GM13976 (cell line): ENCODE data around the gene PODXL2.

Experiments
- DNase-seq: peaks from one replicate; pipeline ENCODE4 v3.0.0; 2012; ENCODE audit warnings: low spot score
- CTCF ChIP-seq: IDR thresholded peaks from 2 replicates; pipeline ENCODE4 v1.5.1; 2012; ENCODE audit warnings: borderline replicate concordance, mild to moderate bottlenecking; ENCODE audit not compliant: insufficient read depth; ENCODE audit errors: extremely low read depth, missing control alignments, control extremely low read depth
- in situ Hi-C: fragments of 300-500 bp; cut with MboI; formaldehyde crosslinking; loops from one replicate; pipeline ENCODE4 v1.12.0; 2022; ENCODE audit warnings: low sequenced_read_pairs, mixed read lengths, inconsistent platforms; ENCODE audit not compliant: unreplicated experiment

Gene PODXL2

GRCh38 chr3:127655641-127656040 lies 26.7 kb downstream of the PODXL2 start:
- TF ChIP-seq CTCF, result no peak

GRCh38 chr3:127656906-127657305 lies 27.9 kb downstream of the PODXL2 start:
- TF ChIP-seq CTCF, result no peak
- no peak for DNase-seq
- in situ Hi-C loops, result no loop called here

More at GRCh38 chr3:127655641-127656040, 26.7 kb downstream of the PODXL2 start:
- no peak for DNase-seq
- in situ Hi-C loops, result no loop called here

- TF ChIP-seq CTCF, result no peak
- in situ Hi-C loops, result no loop called here
- no peak for DNase-seq
Observed at GRCh38 chr3:127658234-127658633, 29.2 kb downstream of the PODXL2 start.

- no peak for TF ChIP-seq CTCF
- in situ Hi-C loops, result no loop called here
- DNase-seq, result no peak
Observed at GRCh38 chr3:127660621-127661251, 31.8 kb downstream of the PODXL2 start.

- DNase-seq, result no peak
- in situ Hi-C loops, result no loop called here
- TF ChIP-seq CTCF, result no peak
Observed at GRCh38 chr3:127661600-127661999, 32.6 kb downstream of the PODXL2 start.

- in situ Hi-C loops, result no loop called here
Observed at GRCh38 chr3:127662001-127662469, 33.0 kb downstream of the PODXL2 start.

More at GRCh38 chr3:127662001-127662469, 33.0 kb downstream of the PODXL2 start:
- no peak for TF ChIP-seq CTCF
- no peak for DNase-seq
